ENCODE measurements around the gene ATP6V1D.

The ATP6V1D gene

GRCh38 chr14:67392800-67393199 is 33.2 kb upstream of the ATP6V1D start:
- no peaks in the 10 kb centered on the region for H3K36me3 ChIP-seq (ENCODE audit: insufficient read depth, low read length)
- H3K9ac ChIP-seq (ENCODE audit: low read length) = no peak overlapping the region
- H3K9me2 ChIP-seq (ENCODE audit: low read depth, low read length) = no peaks in the 10 kb centered on the region
- H4K20me1 ChIP-seq (ENCODE audit: insufficient read depth, low read length) = no peaks in the 10 kb centered on the region
- H3K27ac ChIP-seq (ENCODE audit: low read depth, low read length, poor library complexity, severe bottlenecking) = no peak overlapping the region
- H3K4me2 ChIP-seq (ENCODE audit: low read length) = no peak overlapping the region
- H3K4me3 ChIP-seq (ENCODE audit: low read depth, low read length, poor library complexity, severe bottlenecking) = no peak overlapping the region
- H3F3A ChIP-seq (ENCODE audit: insufficient read depth, low read length) = no peaks in the 10 kb centered on the region
- no peak overlapping the region for H2AFZ ChIP-seq (ENCODE audit: low read length)
- H3K4me1 ChIP-seq (ENCODE audit: insufficient read depth, low read length, severe bottlenecking) = no peaks in the 10 kb centered on the region
- no peaks in the 10 kb centered on the region for H3K27me3 ChIP-seq (ENCODE audit: insufficient read depth, low read length)
- H3K79me2 ChIP-seq (ENCODE audit: insufficient read depth, low read length) = no peaks in the 10 kb centered on the region
- TF ChIP-seq EZH2 (IDR thresholded peaks at IDR 0.05; ENCODE audit: borderline replicate concordance, low read length) = no peak
- no peaks in the 10 kb centered on the region for H3K9me3 ChIP-seq (ENCODE audit: low read length)

DNA sequence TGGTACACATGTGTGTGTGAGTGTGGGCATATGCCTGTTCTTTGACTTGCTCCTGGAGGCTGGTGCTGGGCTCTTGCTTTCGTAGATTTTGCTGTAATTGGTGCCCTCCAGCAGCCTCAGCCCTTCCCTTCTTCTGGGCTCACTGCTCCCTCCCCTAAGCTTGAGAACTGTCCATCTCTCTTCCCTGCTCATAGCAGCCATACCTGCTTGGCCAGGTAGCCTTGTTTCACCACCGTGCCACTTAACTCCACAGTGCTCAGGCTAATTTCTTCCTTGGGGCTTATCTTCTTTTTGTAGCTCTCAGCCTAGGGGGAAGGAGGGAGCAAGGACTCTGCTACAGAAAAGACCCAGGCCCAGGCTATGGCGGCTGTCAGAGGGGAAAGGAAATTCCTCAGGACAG is 32.5 kb upstream of the ATP6V1D start:
- TF ChIP-seq EZH2 (IDR thresholded peaks at IDR 0.05; ENCODE audit: borderline replicate concordance, low read length) (no peak), CTCF (IDR thresholded peaks at IDR 0.05; ENCODE audit: low read length) (no peak)

DNA sequence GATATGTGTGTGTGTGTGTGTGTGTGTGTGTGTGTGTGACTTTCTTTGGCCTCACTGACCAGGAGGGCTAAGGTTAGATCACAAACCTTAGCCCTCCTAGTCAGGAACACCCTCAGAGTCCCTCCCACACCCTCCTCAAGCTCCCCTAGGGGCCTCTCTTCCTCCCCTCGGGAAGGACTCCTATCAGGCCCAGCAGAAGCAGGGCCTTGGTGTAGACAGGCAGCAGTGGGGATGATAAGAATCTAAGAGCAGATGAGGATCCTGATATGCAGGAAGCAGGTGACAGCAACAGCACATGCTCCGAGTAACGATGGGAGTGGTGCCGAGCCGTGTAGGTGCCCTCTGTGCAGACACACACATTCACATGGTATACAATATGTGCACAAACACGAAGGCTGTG is 31.7 kb upstream of the ATP6V1D start:
- H3F3A ChIP-seq (ENCODE audit: insufficient read depth, low read length) = no peaks in the 10 kb centered on the region

More for the DNA sequence above, 32.5 kb upstream of the ATP6V1D start:
- Histone ChIP-seq H3K27me3 (ENCODE audit: insufficient read depth, low read length) (no peaks in the 10 kb centered on the region), H3K4me2 (ENCODE audit: low read length) (no peak overlapping the region), H3K9me3 (ENCODE audit: low read length) (no peaks in the 10 kb centered on the region), H3K36me3 (ENCODE audit: insufficient read depth, low read length) (0 out of 2 replicates have a peak, but pooled peaks cover 2% of the 10 kb centered on the region), H3K4me1 (ENCODE audit: insufficient read depth, low read length, severe bottlenecking) (no peaks in the 10 kb centered on the region), H2AFZ (ENCODE audit: low read length) (no peak overlapping the region), H3K9ac (ENCODE audit: low read length) (no peak overlapping the region), H3K27ac (ENCODE audit: low read depth, low read length, poor library complexity, severe bottlenecking) (no peak overlapping the region), H3K4me3 (ENCODE audit: low read depth, low read length, poor library complexity, severe bottlenecking) (no peak overlapping the region), H3K9me2 (ENCODE audit: low read depth, low read length) (no peaks in the 10 kb centered on the region), H3K79me2 (ENCODE audit: insufficient read depth, low read length) (no peaks in the 10 kb centered on the region), H4K20me1 (ENCODE audit: insufficient read depth, low read length) (no peaks in the 10 kb centered on the region), H3F3A (ENCODE audit: insufficient read depth, low read length) (no peaks in the 10 kb centered on the region)

More for the DNA sequence above, 31.7 kb upstream of the ATP6V1D start:
- Histone ChIP-seq H3K4me3 (ENCODE audit: low read depth, low read length, poor library complexity, severe bottlenecking) (no peak overlapping the region), H3K79me2 (ENCODE audit: insufficient read depth, low read length) (no peaks in the 10 kb centered on the region), H3K9ac (ENCODE audit: low read length) (no peak overlapping the region), H4K20me1 (ENCODE audit: insufficient read depth, low read length) (no peaks in the 10 kb centered on the region), H2AFZ (ENCODE audit: low read length) (no peak overlapping the region), H3K9me3 (ENCODE audit: low read length) (no peaks in the 10 kb centered on the region), H3K9me2 (ENCODE audit: low read depth, low read length) (no peaks in the 10 kb centered on the region), H3K36me3 (ENCODE audit: insufficient read depth, low read length) (peaks cover 10% of the 10 kb centered on the region; the same call in 1 of the 2 replicates), H3K4me1 (ENCODE audit: insufficient read depth, low read length, severe bottlenecking) (no peaks in the 10 kb centered on the region), H3K4me2 (ENCODE audit: low read length) (no peak overlapping the region), H3K27me3 (ENCODE audit: insufficient read depth, low read length) (no peaks in the 10 kb centered on the region), H3K27ac (ENCODE audit: low read depth, low read length, poor library complexity, severe bottlenecking) (no peak overlapping the region)
- TF ChIP-seq CTCF (IDR thresholded peaks at IDR 0.05; ENCODE audit: low read length) (no peak), EZH2 (IDR thresholded peaks at IDR 0.05; ENCODE audit: borderline replicate concordance, low read length) (no peak)

Data from OCI-LY1 (cell line).